Stimulated activated CD8-positive, alpha-beta memory T cell treated with anti-CD3 and anti-CD28 coated beads, Interleukin-12 subunit alpha, Interleukin-12 subunit beta, amount 100 ng/mL, for 24 hours (primary cell): Measurements from ENCODE around the gene PRDM1.

Source experiments
- DNase-seq: peaks from one replicate; pipeline ENCODE4 v3.0.0-alpha.2; 2020; ENCODE audit errors: extremely low read depth

Gene PRDM1

DNA sequence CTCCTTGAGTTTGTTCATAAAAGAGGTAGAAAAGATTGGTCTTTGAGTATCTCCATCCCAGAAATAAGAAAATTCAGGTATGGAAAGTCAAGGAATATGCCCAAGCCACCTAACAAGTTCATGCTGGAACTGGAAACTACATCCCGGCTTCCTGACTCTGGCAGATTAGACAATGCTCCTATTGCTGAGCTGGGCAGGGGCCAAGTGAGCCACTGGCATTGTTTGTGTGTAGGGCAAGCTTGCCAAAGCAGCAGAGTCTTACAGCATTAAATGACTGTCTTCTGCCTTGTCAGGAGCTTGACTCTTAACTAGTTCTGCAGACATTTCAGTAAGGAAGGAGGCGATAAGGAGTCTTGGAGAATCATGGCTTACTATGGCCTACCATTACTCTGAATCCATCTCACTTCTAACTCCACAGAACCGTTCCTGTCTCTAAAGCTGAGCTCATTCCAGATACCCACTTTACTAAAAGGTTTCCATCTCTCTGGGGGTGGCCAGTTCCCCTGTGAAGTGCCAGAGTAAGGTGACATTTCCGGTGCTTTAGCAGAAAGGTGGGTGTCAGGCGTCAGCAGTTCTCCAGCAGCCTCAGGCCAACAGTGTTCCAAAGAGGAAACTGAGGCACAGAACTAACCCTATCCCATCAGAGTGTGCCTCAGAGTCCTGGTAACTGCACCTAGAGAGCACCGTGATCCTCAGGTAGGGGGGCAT lies 30.1 kb downstream of the PRDM1 start:
- no peak for DNase-seq

GRCh38 chr6:106117579-106117978 lies 31.4 kb downstream of the PRDM1 start:
- no peak for DNase-seq

DNA sequence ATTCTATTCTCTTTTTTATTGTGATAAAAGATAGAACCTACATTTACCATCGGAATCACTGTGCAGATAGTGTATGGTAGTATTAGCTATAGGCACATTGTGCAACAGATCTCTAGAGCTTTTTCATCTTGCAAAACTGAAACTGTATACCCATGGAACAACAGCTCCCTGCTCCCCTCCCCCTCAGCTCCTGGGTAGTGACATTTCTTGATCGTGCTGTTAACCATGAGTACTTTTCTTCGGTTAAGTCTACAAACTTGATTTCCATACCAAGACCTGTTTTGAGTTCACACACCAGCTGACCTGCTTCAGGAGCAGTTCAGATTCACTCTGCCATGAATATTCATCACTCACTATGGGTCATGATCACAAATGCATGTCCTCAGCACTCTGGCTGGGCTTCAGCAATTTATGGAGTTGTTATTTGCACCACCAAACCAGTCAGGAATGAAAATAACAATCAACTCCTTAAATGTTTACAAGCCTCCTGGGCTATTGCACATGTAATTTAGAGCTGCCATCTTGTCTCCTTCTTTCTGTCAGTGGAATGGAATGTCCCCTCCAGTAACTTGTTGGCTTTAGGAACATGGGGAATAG lies 32.8 kb downstream of the PRDM1 start:
- no peak for DNase-seq

DNA sequence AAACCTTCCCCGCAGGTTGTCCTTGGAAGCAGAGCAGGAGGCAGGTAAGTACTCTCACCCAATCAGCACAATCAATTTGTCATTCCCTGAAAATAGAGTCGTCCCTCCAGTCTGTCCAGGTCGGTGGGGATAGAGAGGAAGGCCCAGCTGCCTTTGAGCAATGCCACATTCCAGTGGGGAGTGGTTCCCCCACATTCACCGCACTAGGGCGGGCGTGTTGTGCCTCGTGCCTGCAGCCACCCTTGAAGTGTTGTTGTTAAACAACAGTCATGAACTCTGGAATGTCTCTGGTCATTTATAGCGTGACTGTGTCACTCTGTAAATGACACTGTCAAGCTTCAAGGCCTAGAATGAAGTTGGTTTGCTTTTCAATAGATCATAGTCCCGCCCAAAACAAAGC lies 33.4 kb downstream of the PRDM1 start:
- no peak for DNase-seq

- DNase-seq, result no peak
Observed at GRCh38 chr6:106120006-106120405, 33.9 kb downstream of the PRDM1 start.

DNA sequence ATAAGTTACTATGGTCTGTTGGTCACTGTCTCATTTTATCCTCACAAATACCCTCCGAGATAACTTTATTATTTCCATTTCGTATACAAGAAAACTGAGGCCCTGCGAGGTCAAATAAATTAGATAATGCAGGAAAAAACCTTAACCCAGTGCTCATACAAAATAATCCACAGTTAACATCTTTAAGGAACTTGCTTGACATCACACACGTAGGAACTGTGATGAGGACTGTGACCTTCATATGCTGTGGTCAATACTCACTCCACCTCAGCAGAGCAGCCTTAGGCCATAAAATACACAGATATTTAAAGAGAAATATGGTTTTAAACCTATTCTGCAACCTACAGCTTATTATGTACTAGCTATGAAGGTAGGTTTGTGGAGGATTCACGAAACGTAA lies 34.3 kb downstream of the PRDM1 start:
- no peak for DNase-seq

DNA sequence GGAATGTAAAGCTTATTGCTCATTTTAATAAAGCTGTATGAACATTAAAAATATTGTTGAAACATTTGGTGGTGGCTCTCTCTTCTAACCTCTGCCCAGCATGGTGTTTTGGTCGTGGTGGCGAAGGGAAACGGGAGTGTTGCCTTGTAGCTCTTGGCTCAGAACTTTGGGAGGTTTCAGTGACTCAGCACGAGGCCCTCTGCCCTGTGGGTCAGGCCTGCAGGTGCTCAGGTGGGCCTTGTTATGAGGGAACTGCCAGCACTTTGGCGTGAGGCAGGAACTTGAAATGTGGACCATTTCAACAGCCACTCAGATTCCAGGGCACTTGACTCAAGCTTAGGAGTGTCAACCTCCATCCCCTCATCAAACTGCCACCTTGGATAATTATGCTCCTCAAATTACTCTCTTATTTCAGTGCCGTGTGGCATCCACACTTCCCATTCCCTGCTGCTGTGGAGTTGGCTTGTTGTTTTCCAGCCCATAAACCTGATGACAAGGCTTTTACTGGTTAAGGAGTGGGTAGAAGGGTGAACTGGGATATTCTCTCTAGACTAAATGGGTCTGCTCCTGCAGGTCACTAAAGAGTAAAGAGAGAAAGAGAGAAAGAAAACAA lies 36.3 kb downstream of the PRDM1 start:
- DNase-seq, result no peak

DNA sequence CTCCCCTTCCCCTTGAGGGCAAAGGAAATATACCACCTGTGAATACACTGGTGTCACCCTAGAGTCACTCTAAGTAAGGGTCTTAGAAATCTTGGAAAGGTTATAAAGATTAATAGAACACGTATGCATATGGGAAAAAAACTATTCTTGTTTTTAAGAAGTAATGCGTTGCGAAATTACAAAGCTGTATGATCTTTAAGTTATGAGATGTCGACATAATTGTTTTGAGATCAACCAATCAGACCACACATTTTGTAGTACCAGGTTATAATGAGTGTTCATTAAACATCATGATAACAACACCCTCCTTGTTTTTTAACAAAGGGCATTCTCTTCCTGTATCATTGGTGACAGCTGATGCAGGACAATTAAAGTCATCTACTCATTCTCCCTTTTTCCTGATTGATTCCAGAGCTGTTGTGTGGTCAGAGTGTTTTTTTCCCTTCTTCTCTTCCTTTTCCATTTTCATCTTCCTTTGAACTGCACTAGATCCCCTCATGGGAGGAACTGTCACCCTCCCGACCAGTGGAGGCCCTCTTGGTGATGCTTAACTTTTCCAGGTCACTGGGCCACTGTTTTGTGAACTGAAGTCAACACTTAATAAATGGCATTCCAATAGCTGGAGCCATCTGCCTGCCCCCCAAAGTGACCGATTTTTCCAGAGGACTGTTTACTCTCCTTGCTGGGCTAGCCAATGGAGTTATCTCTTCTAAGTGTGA lies 37.0 kb downstream of the PRDM1 start:
- DNase-seq, result no peak

GRCh38 chr6:106124015-106124414 lies 37.9 kb downstream of the PRDM1 start:
- no peak for DNase-seq

DNA sequence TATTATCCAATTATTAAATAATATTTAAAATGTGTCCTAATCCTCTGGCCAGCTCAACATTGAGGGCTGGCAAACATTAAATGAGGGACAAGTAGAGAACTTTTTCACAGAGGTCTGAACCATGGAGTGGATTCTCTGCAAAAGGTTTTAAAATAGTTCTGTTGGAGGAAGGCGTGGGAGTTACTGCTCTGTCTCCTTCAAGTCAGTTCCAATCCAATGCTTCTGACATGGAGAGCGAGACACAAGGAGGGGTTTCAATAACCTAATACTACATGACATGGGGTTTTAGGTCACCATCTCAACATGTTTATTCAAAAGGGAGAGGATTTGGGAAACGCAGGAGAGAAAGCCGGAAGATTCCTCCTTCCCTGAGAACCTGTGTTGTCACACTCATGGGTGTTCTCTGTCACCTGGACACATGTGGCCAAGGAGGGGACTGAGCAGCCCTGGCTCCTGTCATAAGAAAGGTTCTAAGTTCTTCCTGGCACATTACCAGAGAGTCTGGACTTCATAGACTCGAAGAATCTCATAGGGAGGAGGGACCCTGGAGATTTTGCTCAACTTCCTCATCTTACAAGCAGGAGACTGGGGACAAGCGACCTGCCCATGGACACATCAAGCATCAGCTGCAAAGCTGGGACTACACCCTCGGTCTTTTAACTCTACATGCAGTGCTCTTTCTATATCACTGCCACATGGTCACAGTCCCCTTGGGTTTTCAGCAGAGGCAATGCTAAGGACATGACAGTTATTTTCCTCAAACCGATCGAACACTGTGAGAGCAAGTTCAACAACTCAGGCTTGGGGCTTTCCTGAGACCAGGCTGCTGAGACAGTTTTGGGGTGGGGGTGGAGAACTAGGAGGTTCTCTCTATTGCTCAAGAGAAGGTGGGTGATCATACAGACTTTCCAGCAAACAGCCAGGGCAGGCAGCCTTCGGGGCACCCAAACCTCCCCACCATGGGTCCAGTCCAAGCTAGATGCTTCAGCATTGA lies 38.6 kb downstream of the PRDM1 start:
- no peak for DNase-seq

- DNase-seq, result no peak
Observed at GRCh38 chr6:106125925-106126435, 39.8 kb downstream of the PRDM1 start.

- no peak for DNase-seq
Observed at GRCh38 chr6:106126482-106126881, 40.3 kb downstream of the PRDM1 start.

GRCh38 chr6:106128981-106129781 lies 43.0 kb downstream of the PRDM1 start:
- DNase-seq, result no peak

DNA sequence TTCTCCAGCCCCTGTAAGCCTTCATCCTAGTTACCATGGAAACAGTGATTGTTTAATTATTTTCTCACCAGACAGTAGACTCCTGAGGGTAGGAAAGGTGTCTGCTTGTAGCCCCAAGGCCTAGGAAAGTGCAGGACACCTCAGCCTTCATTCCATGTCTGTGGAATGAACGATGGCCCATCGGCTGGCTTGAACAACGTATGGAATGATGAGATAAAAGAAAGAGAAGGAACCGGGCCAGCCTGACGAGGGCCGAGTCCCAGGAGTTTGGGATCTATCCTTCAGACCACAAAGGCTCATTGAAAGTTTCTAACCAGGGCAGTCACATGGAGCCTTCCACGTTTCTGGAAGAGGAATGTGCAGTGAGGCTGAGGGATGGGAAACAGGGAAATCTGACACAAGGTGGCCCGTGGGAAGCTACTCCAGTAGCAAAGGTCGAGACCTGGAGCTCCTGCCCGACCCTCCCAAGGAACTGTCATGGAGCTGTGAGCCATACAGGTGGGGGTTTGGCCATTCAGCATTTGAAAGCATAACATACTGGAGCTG lies 46.1 kb downstream of the PRDM1 start:
- no peak for DNase-seq

- DNase-seq, result no peak
Observed at GRCh38 chr6:106133040-106133439, 46.9 kb downstream of the PRDM1 start.

DNA sequence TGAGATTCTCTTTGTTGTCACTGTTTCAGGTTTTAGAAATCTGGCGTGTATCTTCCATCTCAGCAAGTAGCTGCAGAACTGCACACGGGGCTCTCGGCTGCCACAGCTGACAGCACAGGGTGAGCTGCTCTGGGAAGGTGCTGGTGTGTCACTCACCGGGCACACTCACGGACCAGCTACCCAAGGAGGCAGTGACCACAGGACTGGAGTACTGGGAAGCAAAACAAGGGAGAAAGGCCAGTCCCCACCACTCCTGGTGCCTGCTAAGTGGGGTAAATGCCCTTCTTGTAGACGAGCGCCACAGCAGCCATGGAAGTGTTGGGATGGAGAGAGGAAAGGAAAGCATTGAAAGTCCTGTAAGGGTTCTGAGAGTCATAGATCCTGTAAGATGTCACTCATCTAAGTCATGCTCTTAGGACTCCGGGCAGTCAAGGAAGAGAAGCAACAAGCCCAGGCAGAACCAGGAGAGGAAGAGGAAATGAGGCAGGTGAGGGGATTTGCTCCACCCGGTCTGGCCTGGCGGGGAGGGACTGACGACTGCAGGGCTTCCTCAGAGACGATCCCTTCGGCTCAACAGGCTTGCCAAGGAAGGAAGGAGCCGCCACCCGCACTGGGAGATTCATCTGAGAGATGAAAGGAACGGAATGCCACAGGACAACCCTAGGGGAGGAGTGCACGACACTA lies 48.1 kb downstream of the PRDM1 start:
- DNase-seq, result no peak

DNA sequence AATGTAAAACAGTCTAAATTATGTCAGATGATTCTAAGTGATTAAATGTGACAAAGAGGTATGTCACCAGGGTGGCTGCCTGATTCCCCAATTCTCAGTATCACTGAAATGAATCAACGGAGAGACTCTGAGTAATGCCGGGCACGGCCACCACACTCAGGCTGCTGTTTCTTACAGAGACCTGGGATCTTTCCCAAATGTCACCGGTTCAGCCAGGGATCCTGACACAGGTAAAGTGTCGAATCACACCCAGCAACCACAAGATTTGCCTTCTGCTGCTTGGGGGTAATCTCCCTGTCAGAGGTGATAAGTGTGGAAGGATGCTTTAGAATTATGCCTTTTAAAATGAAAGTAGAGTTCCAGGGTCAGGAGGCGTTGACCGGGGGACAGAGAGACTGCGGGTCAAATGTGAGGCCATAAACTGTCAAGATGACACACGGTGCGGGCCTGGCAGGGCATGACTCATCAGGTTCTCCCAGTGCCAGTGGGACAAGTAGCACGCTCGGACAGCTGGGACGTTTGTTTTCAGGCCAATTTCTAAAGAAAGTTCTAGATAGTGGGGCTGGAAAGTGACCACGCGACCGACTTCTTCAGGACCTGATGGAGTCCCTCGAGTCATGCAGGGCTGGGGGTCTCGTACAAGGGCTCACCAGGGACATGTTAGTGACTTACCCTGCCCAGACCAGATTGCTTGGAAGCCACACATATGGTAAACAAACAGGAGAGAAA lies 48.9 kb downstream of the PRDM1 start:
- DNase-seq, result no peak

DNA sequence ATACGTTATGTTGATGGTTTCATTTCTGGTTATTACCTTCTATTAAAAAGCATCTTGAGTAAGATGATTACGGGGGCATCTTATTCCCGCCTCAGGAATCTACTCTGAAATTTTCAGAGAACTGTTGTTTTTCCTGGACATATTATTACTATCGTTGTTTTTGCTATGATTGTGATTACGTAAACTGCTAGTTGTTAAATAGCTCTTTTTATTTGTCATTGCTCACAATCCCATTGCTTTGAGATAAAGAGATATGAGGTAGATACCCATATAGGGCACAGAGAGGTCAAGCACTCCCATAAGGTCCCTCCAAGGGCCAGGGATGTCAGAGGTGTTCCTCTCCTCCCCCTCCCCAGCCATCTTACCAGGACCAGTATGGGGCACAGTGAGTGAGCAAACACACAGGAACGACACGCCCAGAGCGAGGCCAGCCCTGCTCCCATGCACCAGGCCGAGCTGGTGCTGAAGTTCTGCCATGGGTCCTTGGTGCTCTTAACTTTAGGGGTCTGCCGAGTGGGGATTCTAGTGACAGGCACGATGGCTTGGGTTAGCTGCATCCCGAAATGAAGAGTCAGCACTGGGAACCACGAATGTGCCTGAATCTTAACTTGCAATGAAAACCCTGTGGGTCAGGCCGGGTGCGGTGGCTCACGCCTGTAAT lies 49.9 kb downstream of the PRDM1 start:
- DNase-seq, result no peak
